PC-3 (cell line): ENCODE data around the gene HMOX1. TPM values are rescaled to one million over a fixed set of nuclear protein-coding genes. Genes with fewer than 3 reads are reported as not detected.

ENCODE experiments used
- ATAC-seq: fragments of 200-7000 bp; cut with Tn5 transposase; 2 replicates; pipeline ENCODE4 v1.9.1; 2020; ENCODE audit warnings: mild to moderate bottlenecking, moderate library complexity
- BruUV-seq: library from RNA; stranded (reverse); fragments of 400-500 nt; replicated peaks from 2 replicates; lab custom pipeline; 2021; lab: Mats Ljungman, UMichigan
- CTCF ChIA-PET: fragments of 300-600 bp; sonication (Branson Sonifier 250); formaldehyde crosslinking; loops from one replicate; lab custom pipeline; 2022; ENCODE audit warnings: antibody characterized with exemption; lab: Charles Lee
- POLR2A ChIA-PET: fragments of 300-600 bp; sonication (Branson Sonifier 250); formaldehyde crosslinking; loops from one replicate; lab custom pipeline; 2022; ENCODE audit warnings: antibody characterized with exemption; ENCODE audit not compliant: unreplicated experiment; lab: Charles Lee
- DNase-seq: peaks from one replicate; pipeline ENCODE4 v3.0.0-alpha.2; 2015
- H2AFZ ChIP-seq: fragments of 300-600 bp; sonication (generic); 2 replicates; pipeline ENCODE4 v1.6.0; 2016; ENCODE audit warnings: antibody characterized with exemption, low read length
- H3F3A ChIP-seq: fragments of 300-600 bp; sonication (generic); one replicate; pipeline ENCODE4 v1.6.0; 2017; ENCODE audit warnings: antibody characterized with exemption, low read length, control low read depth, mild to moderate bottlenecking; ENCODE audit not compliant: unreplicated experiment
- H3K27ac ChIP-seq: fragments of 300-600 bp; sonication (generic); 2 replicates; pipeline ENCODE4 v1.5.1; 2016; ENCODE audit warnings: mild to moderate bottlenecking, low read length
- H3K27me3 ChIP-seq: fragments of 300-600 bp; sonication (generic); 2 replicates; pipeline ENCODE4 v1.6.1; 2016; ENCODE audit warnings: low read length, mixed read lengths
- H3K36me3 ChIP-seq: fragments of 300-600 bp; sonication (generic); 2 replicates; pipeline ENCODE4 v1.6.1; 2016; ENCODE audit warnings: low read depth, mixed run types, low read length, mixed read lengths
- H3K4me1 ChIP-seq: fragments of 300-600 bp; sonication (generic); 2 replicates; pipeline ENCODE4 v1.5.1; 2016; ENCODE audit warnings: low read length; ENCODE audit not compliant: insufficient read depth
- H3K4me2 ChIP-seq: fragments of 300-600 bp; sonication (generic); 2 replicates; pipeline ENCODE4 v1.6.0; 2016; ENCODE audit warnings: low read length
- H3K4me3 ChIP-seq: fragments of 300-600 bp; sonication (generic); 2 replicates; pipeline ENCODE4 v1.5.1; 2016; ENCODE audit warnings: mild to moderate bottlenecking, low read length, mixed read lengths
- H3K79me2 ChIP-seq: fragments of 300-600 bp; sonication (generic); 2 replicates; pipeline ENCODE4 v1.6.1; 2017; ENCODE audit warnings: low read length, mixed read lengths
- H3K9ac ChIP-seq: fragments of 300-600 bp; sonication (generic); 2 replicates; pipeline ENCODE4 v1.6.0; 2016; ENCODE audit warnings: mild to moderate bottlenecking, low read length
- H3K9me2 ChIP-seq: fragments of 300-600 bp; sonication (generic); replicated peaks from 2 replicates; pipeline ENCODE4 v1.6.1; 2016; ENCODE audit warnings: mixed run types, low read length, mixed read lengths
- H3K9me3 ChIP-seq: fragments of 300-600 bp; sonication (generic); 2 replicates; pipeline ENCODE4 v1.6.1; 2016; ENCODE audit warnings: low read length, mixed read lengths
- H4K20me1 ChIP-seq: fragments of 300-600 bp; sonication (generic); 2 replicates; pipeline ENCODE4 v1.6.1; 2016; ENCODE audit warnings: low read length, mixed read lengths
- CTCF ChIP-seq: fragments of 300-600 bp; sonication (generic); conservative IDR thresholded peaks from 2 replicates; pipeline ENCODE4 v1.5.1; 2017; ENCODE audit warnings: antibody characterized with exemption, low read depth, mild to moderate bottlenecking, low read length
- EZH2 ChIP-seq: fragments of 300-600 bp; sonication (generic); IDR thresholded peaks from one replicate; pipeline ENCODE4 v1.6.1; 2017; ENCODE audit warnings: antibody characterized with exemption, mild to moderate bottlenecking, low read length; ENCODE audit not compliant: unreplicated experiment
- EZH2phosphoT487 ChIP-seq: fragments of 300-600 bp; sonication (generic); IDR thresholded peaks from 2 replicates; pipeline ENCODE4 v1.6.1; 2018; ENCODE audit warnings: mild to moderate bottlenecking, antibody characterized with exemption, low read length, borderline replicate concordance
- intact Hi-C: fragments of 100-400 bp; cut with micrococcal nuclease; formaldehyde crosslinking; loops from 2 replicates; pipeline ENCODE4 v1.9.0; 2023
- total RNA-seq: library from RNA; depleted of rRNA; stranded (reverse); fragments of >200 nt; gene quantifications from 2 replicates; pipeline ENCODE4 v1.2.3, GENCODE V29; 2014

Gene HMOX1
- total RNA-seq, 1 experiment from 2014 or later = 16.5 TPM

GRCh38 chr22:35404176-35404575 is 23.3 kb downstream of the HMOX1 start:
- Histone ChIP-seq H3F3A (no peaks in the 10 kb centered on the region), H3K9me2 (no peaks in the 10 kb centered on the region), H3K4me1 (peaks cover 17% of the 10 kb centered on the region), H4K20me1 (no peaks in the 10 kb centered on the region), H3K9me3 (no peaks in the 10 kb centered on the region), H3K4me2 (no peak overlapping the region), H3K36me3 (peaks cover 34% of the 10 kb centered on the region; the same call in 1 of the 2 replicates), H3K27me3 (no peaks in the 10 kb centered on the region), H3K4me3 (no peak overlapping the region), H3K27ac (no peak overlapping the region), H2AFZ (no peak overlapping the region), H3K79me2 (peaks cover 29% of the 10 kb centered on the region), H3K9ac (no peak overlapping the region)
- no TSS peak for BruUV-seq
- ATAC-seq (no peak), DNase-seq (no peak)
- POLR2A ChIA-PET = interaction anchor here (0.7 kb wide), 1 partner anchor 99 kb away, joined by 6 read pairs; no protein-coding TSS in a partner anchor
- TF ChIP-seq EZH2phosphoT487 (no peak), CTCF (no peak), EZH2 (no peak)
- intact Hi-C loops = no loop called here
- CTCF ChIA-PET = no interaction called here

GRCh38 chr22:35406443-35406842 is 25.5 kb downstream of the HMOX1 start:
- Histone ChIP-seq H3K4me1 (peaks cover 7% of the 10 kb centered on the region), H3K27ac (no peak overlapping the region), H4K20me1 (no peaks in the 10 kb centered on the region), H3K9me2 (no peaks in the 10 kb centered on the region), H3K9ac (no peak overlapping the region), H2AFZ (no peak overlapping the region), H3K9me3 (no peaks in the 10 kb centered on the region), H3K27me3 (no peaks in the 10 kb centered on the region), H3K4me3 (no peak overlapping the region), H3K4me2 (no peak overlapping the region), H3K79me2 (peaks cover 15% of the 10 kb centered on the region), H3F3A (no peaks in the 10 kb centered on the region), H3K36me3 (peaks cover 47% of the 10 kb centered on the region; the same call in 1 of the 2 replicates)
- TF ChIP-seq EZH2phosphoT487 (no peak), EZH2 (no peak), CTCF (no peak)
- ChIA-PET CTCF (no interaction called here), POLR2A (no interaction called here)
- no TSS peak for BruUV-seq
- DNase-seq (no peak), ATAC-seq (no peak)
- intact Hi-C loops = no loop called here

GRCh38 chr22:35407362-35407761 is 26.5 kb downstream of the HMOX1 start:
- no peak overlapping the region for H3K9ac ChIP-seq
- H3K4me1 ChIP-seq = no peaks in the 10 kb centered on the region
- intact Hi-C loops = no loop called here
- peaks cover 47% of the 10 kb centered on the region; the same call in 1 of the 2 replicates for H3K36me3 ChIP-seq
- H3F3A ChIP-seq = no peaks in the 10 kb centered on the region
- ChIA-PET POLR2A (no interaction called here), CTCF (no interaction called here)
- H3K27me3 ChIP-seq = no peaks in the 10 kb centered on the region
- no peaks in the 10 kb centered on the region for H4K20me1 ChIP-seq
- BruUV-seq = no TSS peak
- no peaks in the 10 kb centered on the region for H3K9me2 ChIP-seq
- H3K27ac ChIP-seq = no peak overlapping the region
- no peak for TF ChIP-seq EZH2
- no peak for TF ChIP-seq EZH2phosphoT487
- no peak for TF ChIP-seq CTCF
- ATAC-seq (no peak), DNase-seq (no peak)
- no peak overlapping the region for H2AFZ ChIP-seq
- no peaks in the 10 kb centered on the region for H3K9me3 ChIP-seq
- no peak overlapping the region for H3K4me3 ChIP-seq
- peaks cover 6% of the 10 kb centered on the region; the same call in 1 of the 2 replicates for H3K79me2 ChIP-seq
- H3K4me2 ChIP-seq = no peak overlapping the region
